Stimulated activated CD4-positive, alpha-beta T cell treated with anti-CD3 and anti-CD28 coated beads, Interleukin-15, amount 100 ng/mL, for 1 hour (primary cell): ENCODE results near the gene ENTHD1.
"Not testable (repeated sequence)": the region's sequence is repeated elsewhere in the genome, so short reads cannot be mapped to it uniquely, and the experiment has no call there.

Experiments used
- DNase-seq, 2 donors: peaks; one replicate each; pipeline ENCODE4 v3.0.0-alpha.2; 2020; ENCODE audit warnings: low read depth in 1 of 2, low spot score in 1 of 2

Gene ENTHD1

DNA sequence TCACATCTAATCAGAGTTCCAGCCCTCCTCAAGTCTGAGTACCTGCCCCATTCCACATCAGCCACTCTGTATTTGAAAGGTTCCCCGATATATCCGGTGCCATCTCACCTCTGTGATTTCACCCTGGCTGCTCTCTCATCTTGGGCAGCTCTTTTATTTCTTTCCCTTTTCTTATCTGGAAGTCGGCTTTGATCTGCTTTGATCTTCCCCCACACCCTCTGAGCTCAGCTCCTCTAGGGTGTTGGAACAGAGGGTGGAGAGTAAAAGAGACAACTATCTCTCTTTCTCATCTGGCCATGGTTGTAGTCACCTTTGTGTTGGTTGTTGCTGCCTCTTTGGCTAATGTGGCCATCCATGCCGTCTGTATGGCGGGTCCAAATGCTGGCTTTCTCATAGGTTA, 108.3 kb downstream of the ENTHD1 start:
- DNase-seq, result no peak

- no peak for DNase-seq
Observed at GRCh38 chr22:39777716-39778454, 115.7 kb downstream of the ENTHD1 start.

DNA sequence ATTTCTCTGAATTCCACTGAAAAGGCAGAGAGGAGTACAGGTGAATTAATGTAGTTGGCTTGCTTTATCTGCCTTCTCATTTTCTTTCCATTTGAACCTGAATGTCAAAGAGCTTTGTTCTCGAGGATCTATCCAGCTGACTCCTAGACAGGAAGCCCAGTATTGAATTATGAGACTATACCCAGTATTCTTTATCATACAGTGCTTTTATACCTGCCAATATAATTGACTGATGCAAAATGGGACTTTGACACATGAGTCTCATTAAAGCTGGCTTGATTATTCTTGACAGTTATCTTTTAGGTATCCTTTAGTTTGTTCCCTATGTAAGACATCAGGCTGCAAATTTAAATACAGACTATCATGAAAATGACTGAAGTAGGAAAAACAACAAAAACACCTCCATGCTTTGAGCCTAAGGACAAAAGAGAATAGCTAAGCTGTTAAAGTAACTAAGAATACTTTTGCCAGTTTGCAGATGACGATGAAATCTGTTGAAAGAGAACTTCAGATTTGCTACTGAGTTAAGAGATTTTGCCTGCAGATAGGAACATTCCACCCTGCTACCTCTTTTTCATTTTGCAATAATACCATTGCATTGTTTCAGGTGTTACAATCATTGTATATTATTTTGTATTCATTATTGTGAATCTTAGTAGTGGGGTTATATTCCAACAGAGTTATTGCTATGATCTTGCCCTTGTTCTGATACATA, 117.1 kb downstream of the ENTHD1 start:
- DNase-seq, result no peak

GRCh38 chr22:39773976-39774539, 119.5 kb downstream of the ENTHD1 start:
- DNase-seq, result peak in 1 of 2 donors; percentile 5

GRCh38 chr22:39773503-39773902, 120.1 kb downstream of the ENTHD1 start:
- DNase-seq, result no peak

GRCh38 chr22:39771486-39771885, 122.1 kb downstream of the ENTHD1 start:
- no peak for DNase-seq

- DNase-seq, result no peak
Observed at GRCh38 chr22:39765661-39766060, 127.9 kb downstream of the ENTHD1 start.

- no peak for DNase-seq
Observed at GRCh38 chr22:39765046-39765445, 128.5 kb downstream of the ENTHD1 start.

- DNase-seq, result no peak
Observed at GRCh38 chr22:39763276-39763675, 130.3 kb downstream of the ENTHD1 start.

DNA sequence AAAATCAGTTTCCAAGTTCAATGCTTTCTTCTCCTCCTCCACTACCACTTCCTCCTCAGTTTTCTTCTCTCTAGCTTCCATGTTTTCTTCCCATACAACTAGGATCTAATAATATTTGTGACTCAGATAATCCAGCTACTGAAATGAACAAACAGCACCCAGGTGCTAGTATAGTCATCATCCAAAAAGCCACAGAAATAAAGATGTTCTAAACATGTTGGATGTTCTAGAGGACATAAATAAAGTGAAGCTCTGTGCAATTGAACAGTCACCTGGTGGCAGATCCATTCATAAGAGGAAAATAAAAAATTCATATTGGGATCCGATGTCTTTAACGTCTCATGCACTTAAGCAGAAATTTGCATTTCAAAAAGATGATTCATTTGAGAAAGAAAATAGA, 142.8 kb downstream of the ENTHD1 start:
- DNase-seq, result no peak

DNA sequence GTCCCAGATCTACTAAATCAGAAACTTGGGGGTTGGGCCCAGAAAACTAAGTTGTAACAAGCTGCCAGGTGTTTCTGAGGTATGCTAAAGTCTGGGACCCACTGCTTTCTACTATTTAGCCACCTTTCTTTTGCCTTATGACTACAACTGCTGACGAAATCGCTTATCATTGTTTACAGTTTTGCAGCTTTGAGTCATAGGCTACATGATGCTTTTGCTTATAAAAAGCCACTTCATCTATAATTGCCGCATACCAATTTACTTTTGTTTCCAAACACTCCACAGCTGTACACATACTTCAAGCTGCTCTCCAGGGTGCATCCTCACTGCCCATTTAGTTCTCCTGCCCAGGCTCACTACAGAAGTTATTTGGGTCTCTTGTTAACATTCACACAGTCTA, 144.7 kb downstream of the ENTHD1 start:
- DNase-seq, result no peak

GRCh38 chr22:39746600-39747262, 146.8 kb downstream of the ENTHD1 start:
- no peak for DNase-seq

- no peak for DNase-seq
Observed at GRCh38 chr22:39745789-39746188, 147.8 kb downstream of the ENTHD1 start.

- DNase-seq, result no peak
Observed at GRCh38 chr22:39744353-39744752, 149.2 kb downstream of the ENTHD1 start.

DNA sequence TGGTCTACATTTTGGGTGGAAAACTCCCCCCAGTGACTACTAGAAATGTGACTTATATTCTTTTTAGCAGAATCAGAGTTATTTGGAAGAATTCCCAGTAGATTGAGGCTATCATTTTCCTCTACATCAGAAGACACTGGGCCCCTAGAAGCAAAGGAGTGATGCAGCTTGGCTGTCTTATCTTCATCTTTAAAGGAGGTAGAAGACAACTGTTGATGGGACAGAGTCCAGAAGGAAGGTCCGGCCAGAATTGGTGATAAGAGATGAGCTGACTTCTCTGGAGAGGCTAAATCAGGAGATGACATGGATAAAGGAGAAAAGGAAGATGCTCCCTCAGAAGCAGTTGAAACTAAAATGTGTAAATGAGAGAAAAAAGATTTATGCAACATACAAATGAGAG, 149.6 kb downstream of the ENTHD1 start:
- DNase-seq, result no peak

DNA sequence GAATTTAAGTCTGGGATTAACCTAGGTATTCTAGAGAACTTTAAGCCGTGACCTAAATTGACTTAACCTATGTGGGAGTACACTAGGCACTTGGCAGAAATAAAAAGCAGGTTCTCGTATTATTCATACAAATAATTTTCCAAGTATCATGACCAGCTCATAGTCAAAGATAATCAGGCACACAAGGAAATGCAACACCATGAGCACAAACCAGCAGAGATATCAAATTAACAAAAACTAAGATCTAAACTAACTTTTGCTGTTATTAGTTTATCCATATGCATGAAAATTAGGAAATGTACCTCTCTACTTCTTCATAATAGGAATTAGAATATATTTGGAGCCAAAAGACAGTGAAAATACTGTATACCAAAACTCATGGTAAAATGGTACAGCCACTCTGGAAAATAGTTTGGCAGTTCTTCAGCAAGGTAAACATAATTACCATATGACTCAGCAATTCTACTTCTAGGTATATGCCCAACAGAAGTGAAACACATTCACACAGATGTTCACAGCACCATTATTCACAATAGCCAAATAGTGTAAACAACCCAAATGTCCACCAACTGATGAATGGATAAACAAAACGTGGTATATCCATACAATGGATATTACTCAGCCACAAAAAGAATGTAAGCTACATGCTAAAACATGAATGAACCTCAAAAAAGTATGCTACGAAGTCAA, 154.1 kb downstream of the ENTHD1 start:
- DNase-seq, result no peak

DNA sequence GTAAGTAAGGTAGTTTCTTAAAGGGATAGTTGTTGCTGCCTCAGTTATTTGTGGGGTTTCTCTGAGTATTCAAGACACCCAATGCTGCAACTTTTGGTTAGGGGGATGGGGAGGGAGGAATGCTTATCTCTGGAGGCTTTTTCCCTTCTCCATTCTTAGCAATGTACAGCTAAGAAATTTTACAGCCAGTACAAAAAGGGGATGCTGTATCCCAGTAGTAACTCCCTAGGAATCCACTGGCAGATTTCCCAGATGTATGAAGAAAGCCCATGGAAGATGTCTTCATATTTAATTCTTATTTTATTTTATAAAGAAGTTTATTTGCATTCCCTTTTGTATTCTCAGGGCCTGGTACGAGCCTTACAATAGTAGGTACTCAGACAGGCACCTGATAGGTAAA, 154.8 kb downstream of the ENTHD1 start:
- DNase-seq, result no peak

DNA sequence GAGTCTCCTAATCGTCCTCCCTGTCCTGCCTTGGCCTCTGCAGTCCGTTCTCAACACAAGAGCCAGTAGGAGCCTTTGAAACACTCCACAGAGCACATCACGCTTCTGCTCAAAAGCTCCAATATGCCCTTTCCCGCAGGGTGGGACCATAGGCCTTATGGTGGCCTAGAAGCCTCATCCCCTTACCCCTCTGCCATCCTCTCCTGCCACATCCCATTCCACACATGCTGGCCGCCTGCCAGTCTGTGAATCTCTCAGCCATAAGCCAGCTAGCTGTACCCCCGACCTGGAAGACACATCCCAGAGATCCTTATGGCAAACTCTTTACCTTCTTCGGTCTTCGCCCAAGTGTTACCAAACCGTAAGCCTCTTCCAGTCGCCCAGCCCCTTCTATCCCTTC, 157.8 kb downstream of the ENTHD1 start:
- no peak for DNase-seq

- no peak for DNase-seq
Observed at GRCh38 chr22:39734866-39735265, 158.7 kb downstream of the ENTHD1 start.

DNA sequence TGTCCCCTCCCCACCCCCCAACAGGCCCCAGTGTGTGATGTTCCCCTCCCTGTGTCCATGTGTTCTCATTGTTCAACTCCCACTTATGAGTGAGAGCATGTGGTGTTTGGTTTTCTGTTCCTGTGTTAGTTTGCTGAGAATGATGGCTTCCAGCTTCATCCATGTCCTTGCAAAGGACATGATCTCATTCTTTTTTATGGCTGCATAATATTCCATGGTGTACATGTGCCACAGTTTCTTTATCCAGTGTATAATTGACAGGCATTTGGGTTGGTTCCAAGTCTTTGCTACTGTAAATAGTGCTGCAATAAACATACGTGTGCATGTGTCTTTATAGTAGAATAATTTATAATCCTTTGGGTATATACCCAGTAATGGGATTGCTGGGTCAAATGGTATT, 159.5 kb downstream of the ENTHD1 start:
- not testable (repeated sequence) for DNase-seq

- no peak for DNase-seq
Observed at GRCh38 chr22:39733191-39733590, 160.4 kb downstream of the ENTHD1 start.
